Neural cell (in vitro differentiated cells): ENCODE results near the gene TPCN1. TPM values are rescaled to one million over a fixed set of nuclear protein-coding genes. Genes with fewer than 3 reads are reported as not detected.

ENCODE experiments used
- H2AFZ ChIP-seq: fragments of 200-600, 300-800 bp; sonication (generic), shearing (Covaris generic); 2 replicates; pipeline ENCODE4 v1.6.0; 2014; ENCODE audit warnings: low read depth, mild to moderate bottlenecking, antibody characterized with exemption, low read length, moderate library complexity
- H3F3A ChIP-seq: fragments of 200-600 bp; shearing (Covaris generic); 2 replicates; pipeline ENCODE4 v1.6.1; 2016; ENCODE audit warnings: mild to moderate bottlenecking, moderate library complexity, mixed read lengths, antibody characterized with exemption, low read length; ENCODE audit not compliant: insufficient read depth, poor library complexity, severe bottlenecking
- H3K27ac ChIP-seq: fragments of 200-600, 300-800 bp; sonication (generic), shearing (Covaris generic); 2 replicates; pipeline ENCODE4 v1.5.1; 2014; ENCODE audit warnings: mild to moderate bottlenecking, low read length, moderate library complexity
- H3K27me3 ChIP-seq: fragments of 300-800, 200-600 bp; sonication (generic), shearing (Covaris generic); 2 replicates; pipeline ENCODE4 v1.6.0; 2014; ENCODE audit warnings: mild to moderate bottlenecking, low read depth, low read length, moderate library complexity; ENCODE audit not compliant: insufficient read depth
- H3K36me3 ChIP-seq: fragments of 300-800, 200-600 bp; sonication (generic), shearing (Covaris generic); 2 replicates; pipeline ENCODE4 v1.5.1; 2014; ENCODE audit warnings: mild to moderate bottlenecking, antibody characterized with exemption, low read length, moderate library complexity; ENCODE audit not compliant: insufficient read depth
- H3K4me2 ChIP-seq: fragments of 300-800, 200-600 bp; sonication (generic), shearing (Covaris generic); 2 replicates; pipeline ENCODE4 v1.6.0; 2014; ENCODE audit warnings: mild to moderate bottlenecking, low read length
- H3K4me3 ChIP-seq: fragments of 300-800, 200-600 bp; sonication (generic), shearing (Covaris generic); 2 replicates; pipeline ENCODE4 v1.5.1; 2014; ENCODE audit warnings: mild to moderate bottlenecking, low read length, moderate library complexity
- H3K79me2 ChIP-seq: fragments of 200-600 bp; shearing (Covaris generic); replicated peaks from 2 replicates; pipeline ENCODE4 v1.6.0; 2014; ENCODE audit warnings: mild to moderate bottlenecking, low read length, moderate library complexity; ENCODE audit not compliant: insufficient read depth
- H3K9ac ChIP-seq: fragments of 300-800, 200-600 bp; sonication (generic), shearing (Covaris generic); 2 replicates; pipeline ENCODE4 v1.6.1; 2016; ENCODE audit warnings: mild to moderate bottlenecking, low read length, mixed read lengths
- H3K9me2 ChIP-seq: fragments of 200-600 bp; shearing (Covaris generic); 2 replicates; pipeline ENCODE4 v1.6.1; 2016; ENCODE audit warnings: mild to moderate bottlenecking, low read length, mixed read lengths; ENCODE audit not compliant: insufficient read depth
- H3K9me3 ChIP-seq: fragments of 200-600, 300-800 bp; sonication (generic), shearing (Covaris generic); 2 replicates; pipeline ENCODE4 v1.6.1; 2016; ENCODE audit warnings: mild to moderate bottlenecking, mixed run types, low read length, moderate library complexity, mixed read lengths
- H4K20me1 ChIP-seq: fragments of 200-600 bp; shearing (Covaris generic); 2 replicates; pipeline ENCODE4 v1.6.1; 2016; ENCODE audit warnings: mild to moderate bottlenecking, mixed run types; ENCODE audit not compliant: insufficient read depth
- EP300 ChIP-seq: fragments of 450-650 bp; conservative IDR thresholded peaks from 2 replicates; pipeline ENCODE4 v1.6.1; 2014; ENCODE audit warnings: antibody characterized with exemption, mild to moderate bottlenecking, moderate library complexity; ENCODE audit not compliant: poor library complexity, severe bottlenecking
- EZH2 ChIP-seq: fragments of 200-600, 300-800 bp; shearing (Covaris generic), sonication (generic); IDR thresholded peaks from 2 replicates; pipeline ENCODE4 v1.6.1; 2014; ENCODE audit warnings: antibody characterized with exemption, low read length, borderline replicate concordance, mild to moderate bottlenecking; ENCODE audit not compliant: insufficient read depth, poor library complexity, severe bottlenecking
- MXI1 ChIP-seq: fragments of 450-650 bp; conservative IDR thresholded peaks from 2 replicates; pipeline ENCODE4 v1.6.1; 2014; ENCODE audit warnings: antibody characterized with exemption, mild to moderate bottlenecking; ENCODE audit not compliant: poor library complexity, severe bottlenecking
- POLR2AphosphoS5 ChIP-seq: IDR thresholded peaks from 2 replicates; pipeline ENCODE4 v1.6.1; 2012
- RAD21 ChIP-seq: fragments of 450-650 bp; conservative IDR thresholded peaks from 2 replicates; pipeline ENCODE4 v1.6.1; 2014; ENCODE audit warnings: antibody characterized with exemption, mild to moderate bottlenecking, moderate library complexity
- SMC3 ChIP-seq: fragments of 450-650 bp; conservative IDR thresholded peaks from 2 replicates; pipeline ENCODE4 v1.6.1; 2014; ENCODE audit warnings: antibody characterized with exemption, mild to moderate bottlenecking, moderate library complexity; ENCODE audit not compliant: poor library complexity
- TAF1 ChIP-seq: IDR thresholded peaks from 2 replicates; pipeline ENCODE4 v1.6.1; 2012; ENCODE audit warnings: low read depth
- polyA plus RNA-seq: library from polyadenylated mRNA; depleted of rRNA; stranded (reverse); fragments of >200 nt; gene quantifications from 2 replicates; pipeline ENCODE4 v1.2.3, GENCODE V29; 2014
- TF ChIP-seq, protein P1 (sequence below): IDR thresholded peaks from 2 replicates; pipeline ENCODE4 v1.6.1; 2012; ENCODE audit warnings: borderline replicate concordance
- TF ChIP-seq, protein P2 (sequence below): fragments of 450-650 bp; IDR thresholded peaks from 2 replicates; pipeline ENCODE4 v1.5.1; 2014; ENCODE audit warnings: antibody characterized with exemption, mild to moderate bottlenecking, moderate library complexity; ENCODE audit not compliant: poor library complexity, severe bottlenecking

Gene TPCN1
- polyA plus RNA-seq, 1 donor from 2014 or later, result 4.0 TPM

GRCh38 chr12:113292091-113292490 lies 70.8 kb downstream of the TPCN1 start:
- H3K27ac ChIP-seq, result no peak overlapping the region

DNA sequence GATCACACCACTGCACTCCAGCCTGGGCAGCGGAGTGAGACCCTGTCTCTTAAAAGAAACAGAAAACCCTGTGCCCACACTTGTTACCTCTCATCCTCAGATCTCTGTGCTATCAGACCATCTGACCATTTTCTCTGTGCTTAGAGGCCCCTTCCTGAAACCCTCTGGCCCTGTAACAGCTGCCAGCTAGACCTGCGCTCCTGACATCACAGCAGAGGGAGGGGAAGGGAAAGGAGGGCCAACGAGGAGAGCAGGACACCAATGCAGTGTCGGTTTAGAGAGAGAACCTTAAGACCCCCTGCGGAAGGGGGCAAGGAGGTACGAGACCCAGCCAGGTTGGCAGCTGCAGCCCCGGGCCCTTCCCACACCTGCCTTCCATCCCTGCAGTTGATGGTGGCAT lies 71.3 kb downstream of the TPCN1 start:
- H3K4me2 ChIP-seq, result no peak overlapping the region
- no peak for TF ChIP-seq MXI1
- TF ChIP-seq, protein P1, sequence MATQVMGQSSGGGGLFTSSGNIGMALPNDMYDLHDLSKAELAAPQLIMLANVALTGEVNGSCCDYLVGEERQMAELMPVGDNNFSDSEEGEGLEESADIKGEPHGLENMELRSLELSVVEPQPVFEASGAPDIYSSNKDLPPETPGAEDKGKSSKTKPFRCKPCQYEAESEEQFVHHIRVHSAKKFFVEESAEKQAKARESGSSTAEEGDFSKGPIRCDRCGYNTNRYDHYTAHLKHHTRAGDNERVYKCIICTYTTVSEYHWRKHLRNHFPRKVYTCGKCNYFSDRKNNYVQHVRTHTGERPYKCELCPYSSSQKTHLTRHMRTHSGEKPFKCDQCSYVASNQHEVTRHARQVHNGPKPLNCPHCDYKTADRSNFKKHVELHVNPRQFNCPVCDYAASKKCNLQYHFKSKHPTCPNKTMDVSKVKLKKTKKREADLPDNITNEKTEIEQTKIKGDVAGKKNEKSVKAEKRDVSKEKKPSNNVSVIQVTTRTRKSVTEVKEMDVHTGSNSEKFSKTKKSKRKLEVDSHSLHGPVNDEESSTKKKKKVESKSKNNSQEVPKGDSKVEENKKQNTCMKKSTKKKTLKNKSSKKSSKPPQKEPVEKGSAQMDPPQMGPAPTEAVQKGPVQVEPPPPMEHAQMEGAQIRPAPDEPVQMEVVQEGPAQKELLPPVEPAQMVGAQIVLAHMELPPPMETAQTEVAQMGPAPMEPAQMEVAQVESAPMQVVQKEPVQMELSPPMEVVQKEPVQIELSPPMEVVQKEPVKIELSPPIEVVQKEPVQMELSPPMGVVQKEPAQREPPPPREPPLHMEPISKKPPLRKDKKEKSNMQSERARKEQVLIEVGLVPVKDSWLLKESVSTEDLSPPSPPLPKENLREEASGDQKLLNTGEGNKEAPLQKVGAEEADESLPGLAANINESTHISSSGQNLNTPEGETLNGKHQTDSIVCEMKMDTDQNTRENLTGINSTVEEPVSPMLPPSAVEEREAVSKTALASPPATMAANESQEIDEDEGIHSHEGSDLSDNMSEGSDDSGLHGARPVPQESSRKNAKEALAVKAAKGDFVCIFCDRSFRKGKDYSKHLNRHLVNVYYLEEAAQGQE, result no peak
- TF ChIP-seq EP300, result no peak
- TF ChIP-seq TAF1, result no peak
- no peak for TF ChIP-seq RAD21
- TF ChIP-seq POLR2AphosphoS5, result no peak
- no peaks in the 10 kb centered on the region for H3F3A ChIP-seq
- no peaks in the 10 kb centered on the region for H3K79me2 ChIP-seq
- H3K9ac ChIP-seq, result no peak overlapping the region
- no peaks in the 10 kb centered on the region for H3K27me3 ChIP-seq
- H3K4me3 ChIP-seq, result no peak overlapping the region
- no peaks in the 10 kb centered on the region for H3K9me3 ChIP-seq
- no peaks in the 10 kb centered on the region for H3K36me3 ChIP-seq
- no peaks in the 10 kb centered on the region for H4K20me1 ChIP-seq
- no peak overlapping the region for H3K27ac ChIP-seq
- H2AFZ ChIP-seq, result no peak overlapping the region
- H3K9me2 ChIP-seq, result no peaks in the 10 kb centered on the region

More at GRCh38 chr12:113292091-113292490, 70.8 kb downstream of the TPCN1 start:
- no peak overlapping the region for H3K4me3 ChIP-seq
- H3K9me2 ChIP-seq, result no peaks in the 10 kb centered on the region
- TF ChIP-seq MXI1 (no peak), POLR2AphosphoS5 (no peak), EZH2 (no peak), TAF1 (no peak), RAD21 (no peak), SMC3 (no peak), EP300 (no peak)
- TF ChIP-seq, protein P1, result no peak
- TF ChIP-seq, protein P2, sequence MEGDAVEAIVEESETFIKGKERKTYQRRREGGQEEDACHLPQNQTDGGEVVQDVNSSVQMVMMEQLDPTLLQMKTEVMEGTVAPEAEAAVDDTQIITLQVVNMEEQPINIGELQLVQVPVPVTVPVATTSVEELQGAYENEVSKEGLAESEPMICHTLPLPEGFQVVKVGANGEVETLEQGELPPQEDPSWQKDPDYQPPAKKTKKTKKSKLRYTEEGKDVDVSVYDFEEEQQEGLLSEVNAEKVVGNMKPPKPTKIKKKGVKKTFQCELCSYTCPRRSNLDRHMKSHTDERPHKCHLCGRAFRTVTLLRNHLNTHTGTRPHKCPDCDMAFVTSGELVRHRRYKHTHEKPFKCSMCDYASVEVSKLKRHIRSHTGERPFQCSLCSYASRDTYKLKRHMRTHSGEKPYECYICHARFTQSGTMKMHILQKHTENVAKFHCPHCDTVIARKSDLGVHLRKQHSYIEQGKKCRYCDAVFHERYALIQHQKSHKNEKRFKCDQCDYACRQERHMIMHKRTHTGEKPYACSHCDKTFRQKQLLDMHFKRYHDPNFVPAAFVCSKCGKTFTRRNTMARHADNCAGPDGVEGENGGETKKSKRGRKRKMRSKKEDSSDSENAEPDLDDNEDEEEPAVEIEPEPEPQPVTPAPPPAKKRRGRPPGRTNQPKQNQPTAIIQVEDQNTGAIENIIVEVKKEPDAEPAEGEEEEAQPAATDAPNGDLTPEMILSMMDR, result no peak
- H2AFZ ChIP-seq, result no peak overlapping the region
- H3K36me3 ChIP-seq, result no peaks in the 10 kb centered on the region
- no peaks in the 10 kb centered on the region for H3K9me3 ChIP-seq
- no peak overlapping the region for H3K4me2 ChIP-seq
- H3K9ac ChIP-seq, result no peak overlapping the region
- H4K20me1 ChIP-seq, result no peaks in the 10 kb centered on the region
- H3K79me2 ChIP-seq, result no peaks in the 10 kb centered on the region
- no peaks in the 10 kb centered on the region for H3K27me3 ChIP-seq
- no peaks in the 10 kb centered on the region for H3F3A ChIP-seq
